Neural cell (in vitro differentiated cells): ENCODE measurements around the gene SLC5A9. TPM values are rescaled to one million over a fixed set of nuclear protein-coding genes. Genes with fewer than 3 reads are reported as not detected.

Experiments used
- polyA plus RNA-seq: library from polyadenylated mRNA; depleted of rRNA; stranded (reverse); fragments of >200 nt; gene quantifications from 2 replicates; pipeline ENCODE4 v1.2.3, GENCODE V29; 2014

Gene SLC5A9
- polyA plus RNA-seq, 1 donor from 2014 or later, result not detected

Other genes with a start within 250 kb of the SLC5A9 start
- gene TRABD2B, start 225.3 kb upstream of the SLC5A9 start, polyA plus RNA-seq, result 0.02 TPM in 1 of 2 replicates, not detected in the other
- 2.6 and 3.2 TPM in 2 replicates for gene SPATA6, start 249.5 kb downstream of the SLC5A9 start, polyA plus RNA-seq